Limb (tissue), 2 donors: ENCODE data around the gene PTDSS2.
"Not testable (repeated sequence)": the region's sequence is repeated elsewhere in the genome, so short reads cannot be mapped to it uniquely, and the experiment has no call there.

Source experiments
- DNase-seq, 2 donors: peaks; one replicate each; pipeline ENCODE4 v3.0.0-alpha.2; 2016; ENCODE audit errors: extremely low spot score in 2 of 2

The PTDSS2 gene

DNA sequence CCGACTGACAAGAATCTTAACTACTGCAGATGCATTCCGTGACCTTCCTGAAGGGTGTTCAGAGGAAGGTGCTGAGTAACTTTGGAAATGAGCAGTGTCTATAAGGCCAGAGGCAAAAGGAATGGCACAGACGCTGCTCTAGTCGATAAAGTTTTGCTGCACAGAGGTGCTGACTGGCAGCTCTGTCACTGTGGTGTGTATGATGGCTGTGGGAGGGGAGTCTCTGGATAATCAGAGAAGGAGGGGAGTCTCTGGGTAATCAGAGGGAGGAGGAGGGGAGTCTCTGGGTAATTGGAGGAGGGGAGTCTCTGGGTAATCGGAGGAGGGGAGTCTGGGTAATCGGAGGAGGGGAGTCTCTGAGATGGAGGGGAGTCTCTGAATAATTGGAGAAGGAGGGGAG lies 18.4 kb downstream of the PTDSS2 start:
- peak in 1 of 2 donors; percentile 21 for DNase-seq

DNA sequence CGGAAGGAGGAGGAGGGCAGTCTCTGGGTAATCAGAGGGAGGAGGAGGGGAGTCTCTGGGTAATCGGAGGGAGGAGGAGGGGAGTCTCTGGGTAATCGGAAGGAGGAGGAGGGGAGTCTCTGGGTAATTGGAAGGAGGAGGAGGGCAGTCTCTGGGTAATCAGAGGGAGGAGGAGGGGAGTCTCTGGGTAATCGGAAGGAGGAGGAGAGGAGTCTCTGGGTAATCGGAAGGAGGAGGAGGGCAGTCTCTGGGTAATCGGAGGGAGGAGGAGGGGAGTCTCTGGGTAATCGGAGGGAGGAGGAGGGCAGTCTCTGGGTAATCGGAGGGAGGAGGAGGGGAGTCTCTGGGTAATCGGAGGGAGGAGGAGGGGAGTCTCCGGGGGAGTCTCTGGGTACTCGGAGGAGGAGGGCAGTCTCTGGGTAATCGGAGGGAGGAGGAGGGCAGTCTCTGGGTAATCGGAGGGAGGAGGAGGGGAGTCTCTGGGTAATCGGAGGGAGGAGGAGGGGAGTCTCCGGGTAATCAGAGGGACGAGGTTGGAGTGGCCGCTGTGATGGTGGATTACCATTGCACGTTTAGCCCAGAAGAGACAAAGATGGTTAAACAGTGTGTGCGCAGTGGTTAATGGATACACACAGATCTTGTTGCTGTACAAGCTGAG lies 19.1 kb downstream of the PTDSS2 start:
- DNase-seq = not testable (repeated sequence)

DNA sequence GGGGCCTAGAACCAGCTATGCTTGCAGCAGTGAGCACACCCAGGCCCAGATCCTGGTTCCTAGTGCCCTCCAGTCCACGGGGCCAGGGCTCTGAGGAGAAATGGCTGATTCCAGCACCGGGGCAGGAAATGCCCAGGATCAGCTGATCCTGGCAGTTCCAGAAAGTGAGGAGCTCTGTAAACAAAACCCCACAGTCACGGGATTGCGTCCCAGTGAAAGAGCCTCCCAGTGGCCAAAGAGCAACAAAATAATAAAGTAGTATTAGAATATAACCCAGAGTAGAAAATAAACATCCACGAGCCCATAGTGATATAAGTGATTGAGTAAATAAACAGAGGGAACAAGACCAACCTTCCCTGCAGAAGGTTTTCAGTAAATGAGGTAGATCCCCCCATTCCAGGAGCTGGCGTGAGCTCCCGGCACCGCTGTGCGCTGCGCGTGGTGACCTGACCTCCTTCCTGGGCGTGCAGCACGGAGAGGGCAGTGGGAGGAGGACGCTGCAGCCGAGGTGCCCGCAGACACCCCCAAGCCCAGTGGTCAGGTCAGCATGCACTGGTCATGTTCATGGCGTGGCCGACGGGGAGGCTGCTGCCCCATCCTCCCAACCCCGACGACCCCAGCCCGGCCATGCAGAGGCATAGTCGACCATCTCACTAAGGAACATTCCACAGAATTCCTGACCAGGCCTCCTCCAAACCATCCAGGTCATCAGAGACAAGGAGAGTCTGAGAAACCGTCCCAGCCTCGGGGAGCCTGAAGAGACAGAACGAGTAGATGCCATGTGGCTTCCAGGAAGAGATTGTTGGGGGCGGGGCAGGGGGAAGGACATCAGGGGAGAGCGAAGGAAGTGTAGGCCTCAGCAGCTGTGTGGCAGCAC lies 19.8 kb downstream of the PTDSS2 start:
- peak in 1 of 2 donors; percentile 39 for DNase-seq

DNA sequence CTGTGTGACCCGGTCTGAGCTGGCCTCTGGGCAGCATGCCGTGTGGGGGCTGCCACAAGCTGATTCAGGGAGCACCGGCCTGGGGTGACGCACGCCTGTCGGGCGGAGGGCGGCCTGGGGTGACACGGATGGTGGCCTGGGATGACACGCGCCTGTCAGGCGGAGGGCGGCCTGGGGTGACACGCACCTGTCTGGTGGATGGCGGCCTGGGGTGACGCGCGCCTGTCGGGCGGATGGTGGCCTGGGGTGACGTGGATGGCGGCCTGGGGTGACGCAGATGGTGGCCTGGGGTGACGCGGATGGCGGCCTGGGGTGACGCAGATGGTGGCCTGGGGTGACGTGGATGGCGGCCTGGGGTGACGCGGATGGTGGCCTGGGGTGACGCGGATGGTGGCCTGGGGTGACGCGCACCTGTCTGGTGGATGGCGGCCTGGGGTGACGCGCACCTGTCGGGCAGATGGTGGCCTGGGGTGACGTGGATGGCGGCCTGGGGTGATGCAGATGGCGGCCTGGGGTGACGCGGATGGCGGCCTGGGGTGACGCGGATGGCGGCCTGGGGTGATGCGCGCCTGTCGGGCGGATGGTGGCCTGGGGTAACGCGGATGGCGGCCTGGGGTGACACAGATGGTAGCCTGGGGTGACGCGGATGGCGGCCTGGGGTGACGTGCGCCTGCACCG lies 21.5 kb downstream of the PTDSS2 start:
- DNase-seq = peak in 1 of 2 donors; percentile 23

DNA sequence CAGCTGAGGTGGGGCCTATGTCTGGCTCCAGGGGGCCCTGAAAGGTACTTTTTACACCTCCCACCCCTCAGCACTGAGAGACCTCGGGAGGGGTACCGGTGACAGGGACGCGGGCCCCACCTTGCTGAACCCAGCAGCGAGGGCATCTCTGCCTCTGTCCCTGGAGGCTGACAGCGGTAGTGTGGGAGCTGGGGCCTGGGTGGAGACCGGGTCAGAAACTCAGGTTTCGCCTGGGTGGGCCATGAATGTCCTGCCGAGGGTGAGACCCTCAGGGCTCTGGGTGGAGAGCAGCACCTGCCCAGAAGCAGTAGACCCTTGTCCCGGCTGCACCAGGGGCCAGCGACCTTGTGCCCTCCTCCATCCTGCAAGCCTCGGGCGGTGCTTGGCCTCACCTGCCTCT lies 22.2 kb downstream of the PTDSS2 start:
- peak in 1 of 2 donors; percentile 23 for DNase-seq

DNA sequence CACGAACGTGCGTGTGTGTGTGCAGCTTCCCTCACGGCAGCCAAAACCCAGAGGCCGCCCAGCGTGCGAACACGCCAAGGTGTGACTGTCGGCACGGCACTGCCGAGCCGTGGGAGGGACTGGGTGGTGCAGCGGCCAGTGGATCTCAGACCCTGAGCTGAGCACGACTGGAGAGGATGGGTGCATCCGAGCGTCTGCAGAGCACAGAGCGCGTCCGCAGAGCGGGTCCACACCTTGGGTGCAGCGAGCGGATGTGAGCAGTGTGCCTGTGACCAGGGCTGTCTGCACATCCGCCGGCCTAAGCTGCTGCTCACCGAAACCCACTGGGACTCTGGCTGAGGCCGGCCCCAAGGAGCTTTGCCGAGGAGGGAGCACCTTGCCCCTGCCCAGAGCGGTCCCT lies 22.7 kb downstream of the PTDSS2 start:
- no peak for DNase-seq

DNA sequence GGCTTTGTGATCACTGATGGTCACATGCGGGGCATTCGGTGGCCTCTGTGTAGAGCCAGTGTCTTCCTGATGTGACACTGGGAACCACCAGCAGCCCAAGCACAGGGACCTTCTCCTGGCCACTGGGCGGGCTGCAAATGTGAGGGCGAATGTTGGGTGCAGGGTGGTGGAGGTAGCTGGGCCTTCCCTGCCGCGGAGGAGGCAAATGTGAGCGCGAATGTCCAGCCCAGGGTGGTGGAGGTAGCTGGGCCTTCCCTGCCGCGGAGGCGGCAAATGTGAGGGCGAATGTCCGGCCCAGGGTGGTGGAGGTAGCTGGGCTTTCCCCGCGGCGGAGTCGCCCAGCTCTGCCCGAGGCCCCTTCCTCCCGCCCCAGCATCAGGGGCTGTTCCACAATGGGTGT lies 23.3 kb downstream of the PTDSS2 start:
- DNase-seq = peak in 1 of 2 donors; percentile 24

DNA sequence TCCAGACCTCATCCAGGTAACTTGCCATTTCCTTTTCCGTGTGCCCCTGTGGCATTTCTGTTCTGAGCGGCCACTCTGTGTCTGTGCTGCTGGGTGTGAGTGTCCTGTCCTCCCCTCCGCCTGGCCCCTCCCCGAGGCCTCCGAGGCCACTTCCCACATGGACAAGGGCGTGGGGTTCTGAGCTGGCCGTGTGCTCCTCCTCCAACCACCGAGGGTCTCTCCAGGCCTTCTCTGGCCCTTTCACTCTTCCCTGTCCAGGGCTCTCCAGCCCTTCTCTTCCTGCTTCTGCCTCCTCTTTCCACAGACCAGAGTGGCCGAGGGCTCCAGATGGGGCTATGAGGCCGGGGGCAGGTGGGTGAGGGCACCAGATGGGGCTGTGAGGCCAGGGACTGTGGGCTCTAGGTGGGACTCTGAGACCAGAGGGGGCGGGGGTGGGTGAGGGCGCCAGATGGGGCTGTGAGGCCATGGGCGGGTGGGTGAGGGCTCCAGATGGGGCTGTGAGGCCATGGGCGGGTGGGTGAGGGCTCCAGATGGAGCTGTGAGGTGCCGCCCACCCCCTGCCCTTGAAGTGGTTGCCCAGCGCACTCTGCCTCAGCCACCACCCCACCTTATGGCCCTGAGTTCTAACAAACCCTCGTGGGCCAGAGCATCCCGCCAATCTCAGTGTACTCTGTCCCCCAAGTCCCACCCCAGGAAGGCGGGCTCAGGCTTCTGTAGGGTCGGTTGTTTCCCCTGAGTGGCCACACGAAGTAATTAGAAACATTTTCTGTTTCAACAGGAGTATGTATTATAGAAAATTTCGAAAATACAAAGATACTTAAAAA lies 24.1 kb downstream of the PTDSS2 start:
- no peak for DNase-seq

DNA sequence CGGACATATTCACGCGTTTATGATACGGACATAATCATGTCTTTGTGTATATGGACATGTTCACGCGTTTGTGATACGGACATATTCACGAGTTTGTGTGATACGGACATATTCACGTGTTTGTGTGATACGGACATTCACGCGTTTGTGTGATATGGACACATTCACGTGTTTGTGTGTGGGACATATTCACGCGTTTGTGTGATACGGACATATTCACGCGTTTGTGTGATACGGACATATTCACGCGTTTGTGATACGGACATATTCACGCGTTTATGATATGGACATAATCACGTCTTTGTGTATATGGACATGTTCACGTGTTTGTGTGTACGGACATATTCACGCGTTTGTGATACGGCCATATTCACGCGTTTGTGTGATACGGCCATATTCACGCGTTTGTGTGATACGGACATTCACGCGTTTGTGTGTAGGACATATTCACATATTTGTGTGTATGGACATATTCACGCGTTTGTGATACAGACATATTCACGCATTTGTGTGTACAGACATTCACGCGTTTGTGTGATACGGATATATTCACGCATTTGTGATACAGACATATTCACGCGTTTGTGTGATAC lies 24.9 kb downstream of the PTDSS2 start:
- no peak for DNase-seq

DNA sequence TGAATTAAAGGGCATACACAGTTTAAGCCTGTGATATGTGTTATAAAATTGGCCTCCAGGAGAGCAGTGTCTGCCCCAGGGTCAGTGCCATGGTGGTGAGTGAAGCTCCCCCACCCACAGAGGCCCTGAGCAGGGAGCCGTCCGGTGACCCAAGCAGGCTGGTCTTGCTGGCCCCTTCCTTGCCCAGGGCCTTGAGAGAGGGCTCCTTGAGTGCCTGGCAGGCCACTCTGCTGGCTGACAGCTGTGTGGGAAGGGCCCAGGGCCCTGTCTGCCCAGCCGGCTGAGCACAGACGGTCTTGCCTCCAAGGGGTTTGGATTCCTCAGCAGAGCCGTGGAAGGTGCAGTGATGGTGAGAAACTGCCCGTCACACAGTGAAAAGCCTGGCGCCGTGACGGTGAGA lies 25.9 kb downstream of the PTDSS2 start:
- no peak for DNase-seq

DNA sequence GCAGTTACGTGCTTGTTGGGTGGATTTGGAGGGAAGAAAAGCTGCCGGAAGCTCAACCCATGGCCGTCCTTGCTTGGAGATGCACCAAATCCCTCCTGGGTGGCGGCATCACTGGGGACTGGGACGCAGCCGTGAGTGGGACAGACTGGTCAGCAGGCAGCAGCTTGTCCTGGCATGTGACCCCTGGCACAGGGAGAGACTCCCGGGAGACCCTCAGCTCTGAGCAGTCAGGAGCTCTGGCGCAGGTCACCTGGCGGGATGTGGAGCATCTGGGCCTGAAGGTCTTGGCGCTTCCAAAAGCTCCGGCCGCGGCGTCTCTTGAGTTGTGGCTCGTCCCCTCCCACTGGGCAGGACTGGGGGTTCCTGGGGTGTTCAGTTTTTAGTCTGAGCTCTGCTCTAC lies 26.3 kb downstream of the PTDSS2 start:
- DNase-seq = no peak

DNA sequence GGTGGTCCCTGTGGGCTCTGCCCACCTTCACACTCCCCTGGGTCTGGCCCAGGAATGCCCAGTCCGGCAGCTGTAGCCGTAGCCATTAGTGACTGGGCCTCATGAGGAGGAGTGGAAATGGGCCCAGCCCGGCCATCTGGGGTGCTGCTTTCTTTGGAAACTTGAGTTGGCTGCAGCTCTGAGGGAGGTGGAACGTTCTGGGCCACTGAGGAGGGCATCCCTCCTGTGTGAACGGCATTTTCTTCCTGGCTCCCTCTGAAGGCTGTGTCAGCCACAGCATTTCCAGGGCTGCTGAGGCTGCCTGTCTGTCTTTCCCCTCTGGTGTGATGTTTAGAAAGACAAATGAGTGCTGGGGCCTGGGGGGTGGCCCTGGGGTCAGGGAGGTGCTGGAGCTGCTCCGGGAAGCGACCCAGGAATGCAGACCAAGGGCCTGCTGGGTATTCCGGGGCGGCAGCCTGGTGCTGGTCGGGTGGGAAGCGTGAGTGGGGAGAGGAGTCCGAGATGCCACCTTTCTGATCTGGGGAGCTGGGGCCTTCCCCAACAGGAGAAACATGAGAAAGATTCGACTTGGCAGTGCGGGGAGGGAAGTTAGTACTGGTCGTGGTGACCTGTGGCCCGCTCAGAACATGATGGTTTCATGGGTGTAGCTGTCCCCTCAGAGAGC lies 27.1 kb downstream of the PTDSS2 start:
- peak in 1 of 2 donors; percentile 29 for DNase-seq

DNA sequence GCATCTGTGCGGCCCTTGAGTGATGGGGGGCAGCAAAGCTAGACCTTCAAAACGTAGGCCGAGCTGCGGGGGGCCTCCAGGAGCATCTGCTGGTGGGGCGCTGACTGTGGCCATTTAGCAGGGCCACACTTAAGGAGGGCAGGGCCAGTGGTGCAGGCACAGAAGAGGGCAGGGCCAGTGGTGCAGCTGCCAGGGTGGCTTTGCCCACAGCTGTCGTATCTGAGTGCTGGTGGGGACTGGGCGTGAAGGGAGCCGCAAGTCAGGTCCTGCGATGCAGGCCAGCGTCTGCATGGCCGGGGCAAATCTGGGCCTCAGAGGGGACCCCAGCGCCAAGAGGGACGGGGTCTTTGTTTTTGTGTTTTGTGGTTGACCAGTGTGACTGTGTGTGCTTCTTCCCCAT lies 29.2 kb downstream of the PTDSS2 start:
- DNase-seq = no peak

DNA sequence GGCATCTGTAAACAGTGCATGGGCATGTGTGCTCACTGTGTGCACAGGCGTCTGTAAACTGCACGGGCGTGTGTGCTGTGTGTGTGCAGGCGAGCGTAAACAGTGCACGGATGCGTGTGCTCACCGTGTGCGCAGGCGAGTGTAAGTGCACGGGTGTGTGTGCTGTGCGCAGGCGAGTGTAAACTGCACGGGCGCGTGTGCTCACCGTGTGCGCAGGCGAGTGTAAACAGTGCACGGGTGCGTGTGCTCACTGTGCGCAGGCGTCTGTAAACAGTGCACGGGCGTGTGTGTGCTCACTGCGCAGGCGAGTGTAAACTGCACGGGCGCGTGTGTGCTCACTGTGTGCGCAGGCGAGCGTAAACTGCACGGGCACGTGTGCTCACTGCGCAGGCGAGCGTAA lies 34.5 kb downstream of the PTDSS2 start:
- DNase-seq = no peak

DNA sequence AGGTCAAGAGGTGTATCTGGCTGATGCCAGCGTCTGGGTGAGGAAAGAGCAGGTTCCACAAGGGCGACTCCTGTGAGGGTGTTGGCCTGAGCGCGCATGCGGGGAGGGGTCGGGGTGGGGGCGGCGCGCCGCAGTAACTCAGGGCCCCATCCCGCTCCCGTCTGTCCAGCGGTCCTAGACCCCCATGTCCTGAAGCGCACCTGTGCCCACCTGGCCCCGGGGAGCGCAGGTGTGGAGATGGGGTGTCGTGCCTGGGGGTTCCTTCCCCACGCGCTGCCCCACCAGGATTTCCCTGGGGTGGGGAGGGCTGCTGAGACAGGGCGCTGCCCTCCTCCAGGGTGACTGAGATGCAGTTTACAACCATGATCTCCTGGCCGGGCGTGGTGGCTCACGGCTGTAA lies 36.1 kb downstream of the PTDSS2 start:
- DNase-seq = no peak

DNA sequence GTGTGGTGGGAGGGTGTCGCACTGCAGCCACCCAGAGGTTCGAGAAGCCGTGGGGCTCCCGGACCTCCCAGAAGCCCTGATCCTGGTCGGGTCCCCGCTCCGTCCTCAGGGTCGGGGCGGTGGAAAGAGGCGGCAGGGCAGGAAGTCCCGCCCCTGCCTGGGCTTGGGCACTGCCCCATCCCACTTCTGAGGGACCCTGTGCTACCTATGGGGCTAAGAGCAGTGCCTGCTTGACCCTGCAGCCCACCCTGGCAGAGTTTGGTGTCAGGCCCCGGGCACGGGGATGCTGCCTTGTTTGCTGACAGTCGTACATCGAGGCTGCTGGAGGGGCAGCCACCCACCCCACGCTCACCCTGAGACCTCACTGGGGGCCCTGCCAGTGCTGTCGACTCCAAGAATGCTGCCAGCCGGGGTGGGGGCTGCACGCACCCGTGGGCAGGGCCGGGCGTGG lies 37.5 kb downstream of the PTDSS2 start:
- DNase-seq = no peak

DNA sequence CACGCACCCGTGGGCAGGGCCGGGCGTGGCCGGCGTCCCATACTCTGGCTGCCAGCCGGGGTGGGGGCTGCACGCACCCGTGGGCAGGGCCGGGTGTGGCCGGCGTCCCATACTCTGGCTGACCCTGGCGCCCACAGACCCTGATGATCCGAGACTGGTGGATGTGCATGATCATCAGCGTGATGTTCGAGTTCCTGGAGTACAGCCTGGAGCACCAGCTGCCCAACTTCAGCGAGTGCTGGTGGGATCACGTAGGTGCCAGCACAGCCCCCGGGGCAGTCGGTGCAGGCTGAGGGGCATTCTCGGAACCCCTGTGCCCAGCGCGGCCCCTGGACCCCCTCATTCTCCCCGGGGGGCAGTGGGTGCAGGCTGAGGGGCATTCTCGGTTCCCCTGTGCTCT lies 38.0 kb downstream of the PTDSS2 start:
- no peak for DNase-seq

DNA sequence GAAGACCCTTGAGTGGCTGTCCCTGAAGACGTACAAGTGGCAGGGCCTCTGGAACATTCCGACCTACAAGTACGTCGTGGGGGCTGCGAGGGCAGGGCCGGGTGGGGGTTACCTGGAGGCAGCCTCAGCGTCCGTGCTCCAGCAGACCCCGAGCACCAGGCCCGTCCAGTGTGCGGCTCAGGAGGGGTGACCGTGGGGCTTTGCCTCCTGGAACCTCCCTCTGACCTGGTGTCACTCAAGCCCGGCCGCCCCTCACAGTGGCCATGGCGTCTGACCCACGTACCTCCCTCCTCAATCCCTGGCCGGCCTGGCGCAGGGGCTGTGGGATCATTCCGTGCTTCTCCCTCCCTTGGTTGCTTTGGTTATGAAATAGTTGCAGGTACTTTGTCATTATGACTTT lies 38.5 kb downstream of the PTDSS2 start:
- no peak for DNase-seq

DNA sequence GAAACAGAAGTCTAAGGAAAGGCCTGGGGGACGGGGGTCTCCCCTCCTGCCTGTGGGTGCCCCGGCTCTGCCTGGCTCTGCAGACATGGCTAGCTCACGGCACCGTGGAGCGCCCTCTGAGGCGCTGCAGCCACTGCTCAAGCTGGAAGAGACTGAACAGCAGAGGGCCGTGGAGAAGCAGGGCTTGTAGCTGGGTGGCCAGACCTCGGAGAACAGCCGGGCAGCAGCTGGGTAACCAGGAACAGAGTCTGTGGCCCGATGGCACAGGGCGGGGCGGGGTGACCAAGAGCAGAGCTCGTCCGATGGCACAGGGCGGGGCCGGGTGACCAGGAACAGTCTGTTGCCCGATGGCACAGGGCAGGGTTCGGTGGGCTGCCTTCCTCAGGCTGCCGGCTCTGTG lies 38.9 kb downstream of the PTDSS2 start:
- no peak for DNase-seq

DNA sequence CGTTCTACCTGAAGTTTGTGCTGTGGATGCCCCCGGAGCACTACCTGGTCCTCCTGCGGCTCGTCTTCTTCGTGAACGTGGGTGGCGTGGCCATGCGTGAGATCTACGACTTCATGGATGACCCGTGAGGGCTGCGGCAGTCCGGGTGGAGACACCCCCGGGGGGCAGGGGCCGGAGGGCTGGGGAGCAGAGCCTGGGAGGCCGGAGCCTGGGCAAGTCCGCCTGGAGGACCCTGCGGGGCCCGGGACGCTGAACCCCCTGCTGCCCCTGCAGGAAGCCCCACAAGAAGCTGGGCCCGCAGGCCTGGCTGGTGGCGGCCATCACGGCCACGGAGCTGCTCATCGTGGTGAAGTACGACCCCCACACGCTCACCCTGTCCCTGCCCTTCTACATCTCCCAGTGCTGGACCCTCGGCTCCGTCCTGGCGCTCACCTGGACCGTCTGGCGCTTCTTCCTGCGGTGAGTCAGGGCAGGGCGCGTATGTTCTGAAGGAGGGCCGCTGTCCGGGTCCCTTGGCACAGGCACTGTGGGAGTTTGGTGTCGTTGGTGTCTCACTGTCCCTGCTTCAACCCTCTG lies 39.6 kb downstream of the PTDSS2 start:
- DNase-seq = no peak
